Astrocyte (in vitro differentiated cells and primary cell): Measurements from ENCODE around the gene THRB. TPM values are rescaled to one million over a fixed set of nuclear protein-coding genes. Genes with fewer than 3 reads are reported as not detected.

Experiments
- DNase-seq: peaks from one replicate; pipeline ENCODE4 v3.0.0-alpha.2; 2010; ENCODE audit warnings: low read depth
- FAIRE-seq: peaks from 2 replicates; lab custom pipeline; 2011; peaks lifted over from hg19 to GRCh38; lab: Jason Lieb, UNC
- H2AFZ ChIP-seq: 2 replicates; pipeline ENCODE4 v1.6.0; 2012; ENCODE audit warnings: low read depth, low read length, inconsistent platforms
- H3K27ac ChIP-seq: 2 replicates; pipeline ENCODE4 v1.5.1; 2011; ENCODE audit warnings: low read depth, low read length, inconsistent platforms
- H3K27me3 ChIP-seq: 2 replicates; pipeline ENCODE4 v1.6.0; 2011; ENCODE audit warnings: low read length, inconsistent platforms; ENCODE audit not compliant: insufficient read depth
- H3K36me3 ChIP-seq: 2 replicates; pipeline ENCODE4 v1.5.1; 2011; ENCODE audit warnings: low read length, inconsistent platforms; ENCODE audit not compliant: insufficient read depth
- H3K4me1 ChIP-seq: 2 replicates; pipeline ENCODE4 v1.5.1; 2011; ENCODE audit warnings: low read length, inconsistent platforms; ENCODE audit not compliant: insufficient read depth
- H3K4me2 ChIP-seq: 2 replicates; pipeline ENCODE4 v1.6.0; 2012; ENCODE audit warnings: low read length, inconsistent platforms
- H3K4me3 ChIP-seq: 2 replicates; pipeline ENCODE4 v1.5.1; 2011; ENCODE audit warnings: low read depth, mild to moderate bottlenecking, low read length, inconsistent platforms; ENCODE audit not compliant: insufficient read depth
- H3K79me2 ChIP-seq: 2 replicates; pipeline ENCODE4 v1.6.0; 2012; ENCODE audit warnings: mild to moderate bottlenecking, low read length, inconsistent platforms; ENCODE audit not compliant: insufficient read depth
- H3K9ac ChIP-seq: 2 replicates; pipeline ENCODE4 v1.6.0; 2012; ENCODE audit warnings: mild to moderate bottlenecking, low read length, inconsistent platforms
- H3K9me3 ChIP-seq: 2 replicates; pipeline ENCODE4 v1.5.1; 2012; ENCODE audit warnings: low read depth, mild to moderate bottlenecking, low read length, inconsistent platforms; ENCODE audit not compliant: insufficient read depth
- H4K20me1 ChIP-seq: 2 replicates; pipeline ENCODE4 v1.6.0; 2012; ENCODE audit warnings: low read length, inconsistent platforms; ENCODE audit not compliant: insufficient read depth
- H3K27ac Mint-ChIP-seq: one replicate; pipeline ENCODE4 v1.8.0; 2021; ENCODE audit warnings: mild to moderate bottlenecking, mixed read lengths; ENCODE audit not compliant: unreplicated experiment
- H3K27me3 Mint-ChIP-seq: one replicate; pipeline ENCODE4 v1.8.0; 2021; ENCODE audit warnings: low read depth, mixed read lengths; ENCODE audit not compliant: unreplicated experiment
- H3K36me3 Mint-ChIP-seq: one replicate; pipeline ENCODE4 v1.8.0; 2021; ENCODE audit warnings: low read depth, mixed read lengths; ENCODE audit not compliant: unreplicated experiment
- H3K4me1 Mint-ChIP-seq: one replicate; pipeline ENCODE4 v1.8.0; 2021; ENCODE audit warnings: low read depth, mixed read lengths; ENCODE audit not compliant: unreplicated experiment
- H3K4me3 Mint-ChIP-seq: one replicate; pipeline ENCODE4 v1.8.0; 2021; ENCODE audit warnings: mild to moderate bottlenecking, moderate library complexity, mixed read lengths; ENCODE audit not compliant: unreplicated experiment
- H3K9me3 Mint-ChIP-seq: one replicate; pipeline ENCODE4 v1.8.0; 2021; ENCODE audit warnings: mild to moderate bottlenecking, mixed read lengths; ENCODE audit not compliant: unreplicated experiment
- CTCF ChIP-seq: IDR thresholded peaks from 2 replicates; pipeline ENCODE4 v1.5.1; 2011; ENCODE audit warnings: low read depth, mild to moderate bottlenecking, inconsistent platforms, low read length, moderate library complexity; ENCODE audit not compliant: insufficient read depth
- EZH2 ChIP-seq: IDR thresholded peaks from 2 replicates; pipeline ENCODE4 v1.6.1; 2012; ENCODE audit warnings: mild to moderate bottlenecking, low read length, inconsistent platforms; ENCODE audit not compliant: insufficient read depth
- total RNA-seq: library from RNA; stranded (reverse); gene quantifications from 2 replicates; pipeline ENCODE4 v1.2.1, GENCODE V29; 2021

The THRB gene
- total RNA-seq, 1 donor from 2014 or later, result 8.5 TPM

GRCh38 chr3:24177201-24177600 is 317.4 kb downstream of the THRB start:
- H4K20me1 ChIP-seq, result no peaks in the 10 kb centered on the region
- no peak for DNase-seq
- no peak overlapping the region for H2AFZ ChIP-seq
- Mint-ChIP-seq H3K4me3 (no peak overlapping the region), H3K27ac (no peak overlapping the region), H3K36me3 (no peaks in the 10 kb centered on the region), H3K4me1 (no peaks in the 10 kb centered on the region), H3K9me3 (no peaks in the 10 kb centered on the region), H3K27me3 (no peaks in the 10 kb centered on the region)
- H3K9me3 ChIP-seq, result no peaks in the 10 kb centered on the region
- no peaks in the 10 kb centered on the region for H3K27me3 ChIP-seq
- FAIRE-seq, result no peak
- TF ChIP-seq EZH2 (no peak), CTCF (no peak)
- no peak overlapping the region for H3K9ac ChIP-seq
- H3K36me3 ChIP-seq, result no peaks in the 10 kb centered on the region
- no peak overlapping the region for H3K27ac ChIP-seq
- H3K4me2 ChIP-seq, result no peak overlapping the region
- H3K4me1 ChIP-seq, result no peaks in the 10 kb centered on the region
- no peaks in the 10 kb centered on the region for H3K79me2 ChIP-seq
- H3K4me3 ChIP-seq, result no peak overlapping the region

- TF ChIP-seq CTCF (no peak), EZH2 (no peak)
- Histone ChIP-seq H3K4me2 (no peak overlapping the region), H4K20me1 (no peaks in the 10 kb centered on the region), H3K27me3 (no peaks in the 10 kb centered on the region), H3K36me3 (no peaks in the 10 kb centered on the region), H3K9me3 (no peaks in the 10 kb centered on the region), H3K79me2 (no peaks in the 10 kb centered on the region), H3K4me3 (no peak overlapping the region), H2AFZ (no peak overlapping the region), H3K4me1 (no peaks in the 10 kb centered on the region), H3K27ac (no peak overlapping the region), H3K9ac (no peak overlapping the region)
- Mint-ChIP-seq H3K4me1 (no peaks in the 10 kb centered on the region), H3K9me3 (no peaks in the 10 kb centered on the region), H3K27ac (no peak overlapping the region), H3K27me3 (no peaks in the 10 kb centered on the region), H3K36me3 (no peaks in the 10 kb centered on the region), H3K4me3 (no peak overlapping the region)
- FAIRE-seq (no peak), DNase-seq (no peak)
Observed at GRCh38 chr3:24174614-24175013, 320.0 kb downstream of the THRB start.

GRCh38 chr3:24168977-24169376 is 325.7 kb downstream of the THRB start:
- Histone ChIP-seq H3K9ac (no peak overlapping the region), H3K4me2 (no peak overlapping the region), H3K9me3 (no peaks in the 10 kb centered on the region), H4K20me1 (no peaks in the 10 kb centered on the region), H3K27ac (no peak overlapping the region), H3K79me2 (no peaks in the 10 kb centered on the region), H2AFZ (no peak overlapping the region), H3K27me3 (no peaks in the 10 kb centered on the region), H3K36me3 (no peaks in the 10 kb centered on the region), H3K4me3 (no peak overlapping the region), H3K4me1 (no peaks in the 10 kb centered on the region)
- H3K4me3 Mint-ChIP-seq, result no peak overlapping the region
- H3K36me3 Mint-ChIP-seq, result no peaks in the 10 kb centered on the region
- no peaks in the 10 kb centered on the region for H3K27me3 Mint-ChIP-seq
- no peaks in the 10 kb centered on the region for H3K4me1 Mint-ChIP-seq
- TF ChIP-seq CTCF (no peak), EZH2 (no peak)
- no peak overlapping the region for H3K27ac Mint-ChIP-seq
- no peak for FAIRE-seq
- no peaks in the 10 kb centered on the region for H3K9me3 Mint-ChIP-seq
- DNase-seq, result no peak
